ENCODE measurements around the gene OR2F2.

Gene OR2F2, protein sequence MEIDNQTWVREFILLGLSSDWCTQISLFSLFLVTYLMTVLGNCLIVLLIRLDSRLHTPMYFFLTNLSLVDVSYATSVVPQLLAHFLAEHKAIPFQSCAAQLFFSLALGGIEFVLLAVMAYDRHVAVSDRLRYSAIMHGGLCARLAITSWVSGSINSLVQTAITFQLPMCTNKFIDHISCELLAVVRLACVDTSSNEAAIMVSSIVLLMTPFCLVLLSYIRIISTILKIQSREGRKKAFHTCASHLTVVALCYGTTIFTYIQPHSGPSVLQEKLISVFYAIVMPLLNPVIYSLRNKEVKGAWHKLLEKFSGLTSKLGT

DNA sequence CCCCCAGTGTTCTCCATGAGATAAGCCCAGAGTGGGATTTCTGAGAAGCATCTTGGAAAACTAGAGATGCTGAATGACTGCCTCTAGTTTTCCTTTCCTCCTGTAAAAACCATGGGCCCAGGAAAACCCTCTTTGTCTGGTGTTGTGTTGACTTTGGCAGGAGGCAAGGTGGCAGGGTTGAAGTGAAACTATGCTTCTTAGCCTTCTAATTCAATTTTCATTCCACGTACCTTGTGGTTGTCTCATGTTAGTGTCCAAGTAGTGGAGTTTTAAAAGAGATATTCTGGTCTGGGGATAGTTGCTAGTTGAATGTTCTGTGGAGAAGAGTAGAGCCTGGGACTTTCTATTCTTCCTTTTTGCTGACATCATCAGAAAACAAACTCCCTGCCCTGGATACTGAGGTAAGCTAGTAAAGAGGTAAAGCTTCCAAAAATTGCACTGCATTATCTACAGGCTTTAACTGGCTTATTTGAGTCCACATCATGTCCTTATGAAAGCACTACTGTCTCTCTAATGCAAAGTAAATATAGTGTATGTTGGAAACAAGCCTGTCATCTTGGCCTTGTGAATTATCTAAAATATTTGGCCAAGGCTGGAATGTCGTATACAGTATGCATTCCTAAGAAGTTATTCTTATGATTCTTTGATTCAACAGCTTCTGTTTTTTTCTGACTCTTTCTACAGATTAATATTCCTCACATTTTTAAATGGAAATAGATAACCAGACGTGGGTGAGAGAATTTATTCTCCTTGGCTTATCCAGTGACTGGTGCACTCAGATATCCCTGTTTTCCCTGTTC lies at the start of gene OR2F2:
TSS of gene OR2F2 (plus strand) at position 708 of the 800 bp plus-strand sequence. CDS start at position 708, 0 bp downstream.
- no peak for DNase-seq (ENCODE audit: low read depth)

DNA sequence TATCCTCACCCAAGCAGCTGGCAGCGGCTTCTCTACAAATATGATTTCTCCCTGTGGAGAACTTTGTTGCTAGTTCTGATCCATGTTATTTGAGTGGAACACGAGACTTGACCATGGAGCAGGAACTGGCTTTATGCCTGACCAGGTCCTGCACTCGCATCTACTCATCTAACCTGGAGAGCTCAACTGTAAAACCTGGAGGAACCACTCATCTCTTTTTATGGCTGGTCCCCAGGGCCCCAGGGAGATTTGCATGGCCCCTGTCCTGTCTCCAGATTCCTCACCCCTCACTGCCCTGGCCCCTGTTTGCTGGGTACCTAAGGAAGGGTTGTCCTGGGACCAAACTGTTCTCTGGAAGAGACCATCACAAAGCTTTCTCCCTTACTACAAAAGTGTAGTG lies 49.1 kb upstream of the OR2F2 start:
- DNase-seq (ENCODE audit: low read depth): no peak

DNA sequence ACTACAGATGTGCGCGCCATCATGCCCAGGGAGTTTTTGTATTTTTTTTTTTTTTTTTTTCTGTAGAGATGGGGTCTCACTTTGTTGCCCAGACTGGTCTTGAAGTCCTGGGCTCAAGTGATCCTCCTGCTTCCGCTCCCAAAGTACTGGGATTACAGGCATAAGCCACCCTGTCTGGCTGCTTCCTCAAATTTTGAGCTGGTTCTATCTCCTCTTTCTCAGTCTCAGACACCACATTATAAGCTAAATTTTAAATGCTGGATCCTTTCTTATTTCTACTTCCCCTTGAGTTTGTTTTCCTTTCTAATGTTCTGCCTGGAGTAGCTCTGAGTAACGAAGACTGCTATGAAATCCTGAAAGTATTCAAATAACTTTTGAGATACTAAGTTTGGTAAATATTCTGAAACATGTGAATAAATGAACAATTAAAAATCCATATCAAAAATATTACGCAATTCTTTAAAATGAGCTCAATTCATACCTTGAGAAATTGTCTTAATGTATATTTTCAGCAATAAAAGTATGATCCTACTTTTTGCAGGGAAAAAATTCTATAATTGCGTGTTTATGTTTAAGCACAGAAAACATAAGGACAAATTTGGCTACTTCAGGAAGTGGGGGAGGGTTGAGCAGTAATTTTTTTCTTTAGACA lies 48.1 kb upstream of the OR2F2 start:
- no peak for DNase-seq (ENCODE audit: low read depth)

DNA sequence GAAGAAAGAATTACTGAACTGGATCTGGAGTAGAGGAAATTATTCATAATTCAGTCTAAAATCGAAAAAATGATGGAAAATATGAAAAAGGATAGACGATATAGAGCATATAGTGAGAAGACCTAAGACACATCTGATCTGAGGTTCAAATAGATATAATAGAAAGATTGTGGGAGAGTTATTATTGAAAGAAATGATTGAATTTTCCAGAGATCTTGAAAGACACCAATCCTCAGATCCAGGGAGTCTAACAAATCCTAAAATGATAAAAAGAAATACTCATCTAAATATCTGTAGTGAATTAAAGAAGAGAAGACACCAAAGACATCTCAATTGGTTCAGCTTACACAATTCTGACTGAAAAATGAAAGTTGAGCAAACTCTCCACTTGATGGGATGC lies 46.0 kb upstream of the OR2F2 start:
- DNase-seq (ENCODE audit: low read depth): no peak

DNA sequence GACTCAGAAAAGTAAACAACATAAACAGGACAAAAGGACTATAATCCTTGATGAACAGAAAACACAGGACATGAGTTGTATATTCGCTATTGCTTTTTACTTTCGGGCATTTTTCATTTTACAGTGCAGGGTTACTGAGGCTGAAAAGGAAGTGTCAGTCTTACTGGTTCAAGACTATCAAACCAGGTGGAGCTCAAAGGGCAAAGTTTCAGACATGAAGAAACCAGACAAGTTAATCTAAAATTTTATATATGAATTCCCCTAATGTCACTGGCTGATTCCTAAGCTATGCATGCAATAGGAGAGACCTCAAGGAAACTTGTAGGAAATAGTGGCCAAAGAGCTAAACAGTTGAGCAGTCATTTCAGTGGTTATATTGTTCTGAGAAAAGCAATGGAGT lies 44.5 kb upstream of the OR2F2 start:
- DNase-seq (ENCODE audit: low read depth): no peak

DNA sequence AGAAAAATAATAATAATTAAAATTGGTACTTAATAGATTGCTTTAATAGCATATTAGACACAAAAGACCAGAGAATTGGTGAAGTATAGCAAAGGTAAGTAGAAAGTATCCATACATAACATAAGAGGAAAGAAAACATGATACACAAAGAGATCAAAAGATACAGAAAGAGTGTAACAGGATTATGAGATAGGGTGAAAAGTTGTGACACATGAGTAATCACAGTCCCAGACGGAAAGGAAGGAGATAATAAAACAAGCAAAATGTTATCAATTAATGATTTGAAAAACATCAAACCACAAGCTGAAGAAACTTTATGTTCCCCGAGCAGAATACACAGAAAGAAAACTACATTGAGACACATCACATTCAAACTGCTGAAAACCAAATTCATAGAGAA lies 43.6 kb upstream of the OR2F2 start:
- DNase-seq (ENCODE audit: low read depth): no peak

DNA sequence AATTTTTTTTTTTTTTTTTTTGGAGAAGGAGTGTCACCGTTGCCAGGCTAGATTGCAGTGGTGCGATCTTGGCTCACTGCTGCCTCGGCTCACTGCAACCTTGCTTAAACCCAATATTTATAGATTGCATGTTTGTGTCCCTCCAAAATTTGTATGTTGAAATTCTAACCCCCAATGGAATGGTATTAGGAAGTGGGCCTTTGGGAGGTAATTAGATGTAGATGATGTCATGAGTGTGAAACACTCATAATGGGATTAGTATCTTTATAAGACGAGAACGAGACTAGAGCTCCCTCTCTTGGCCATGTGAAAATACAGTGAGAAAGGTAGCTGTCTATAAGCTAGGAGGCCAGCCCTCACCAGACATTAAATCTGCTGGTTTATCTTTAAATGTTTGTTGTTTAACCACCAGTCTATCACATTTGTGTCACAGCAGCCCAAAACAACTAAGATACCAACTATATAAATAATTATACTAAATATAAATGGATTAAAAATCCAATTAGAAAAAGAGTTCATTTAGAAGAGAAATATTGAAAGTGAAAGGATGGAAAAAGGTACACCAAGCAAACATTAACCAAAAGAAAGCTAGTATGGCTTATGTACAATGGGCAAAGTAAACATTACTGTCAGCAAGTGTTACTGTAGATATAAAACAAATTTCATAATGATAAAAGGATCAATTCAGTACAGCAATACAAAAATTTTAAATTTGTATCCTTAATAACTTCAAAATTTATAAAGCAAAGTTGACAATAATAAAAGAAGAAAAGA lies 42.3 kb upstream of the OR2F2 start:
- no peak for DNase-seq (ENCODE audit: low read depth)

DNA sequence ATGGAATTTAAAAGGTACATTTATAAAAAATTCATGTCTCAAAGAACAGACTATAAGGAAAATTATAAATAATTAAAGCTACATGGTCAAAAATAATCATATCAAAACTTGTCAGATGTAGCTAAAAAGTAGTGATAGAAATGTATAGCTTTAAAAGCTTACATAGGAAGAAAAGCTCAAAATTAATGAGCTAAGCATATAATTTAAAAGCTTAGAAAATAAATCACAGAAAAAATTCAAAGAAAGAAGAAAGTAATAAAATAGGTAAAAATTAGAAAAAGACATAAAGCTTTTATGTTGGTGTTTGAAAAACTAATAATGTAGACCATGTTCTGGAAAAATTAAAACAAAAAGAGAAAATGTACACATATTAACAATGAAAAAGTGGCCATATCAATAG lies 38.4 kb upstream of the OR2F2 start:
- no peak for DNase-seq (ENCODE audit: low read depth)

DNA sequence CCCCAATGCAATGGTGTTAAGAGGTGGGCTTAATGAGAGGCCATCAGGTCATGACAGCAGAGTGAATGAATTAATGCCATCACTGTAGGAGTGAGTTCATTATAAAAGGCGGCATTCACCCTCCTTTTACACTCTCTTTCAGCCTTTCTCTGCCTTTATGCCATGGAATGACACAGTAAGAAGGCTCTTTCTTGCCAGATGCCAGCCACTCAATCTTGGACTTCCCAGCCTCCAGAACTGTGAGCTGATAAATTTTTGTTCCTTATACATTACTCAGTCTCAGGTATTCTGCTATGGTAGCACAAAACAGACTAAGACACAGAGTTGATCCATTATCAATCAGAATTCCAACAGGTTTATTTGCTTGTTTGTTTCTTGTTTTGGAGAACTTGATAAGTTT lies 36.2 kb upstream of the OR2F2 start:
- no peak for DNase-seq (ENCODE audit: low read depth)

DNA sequence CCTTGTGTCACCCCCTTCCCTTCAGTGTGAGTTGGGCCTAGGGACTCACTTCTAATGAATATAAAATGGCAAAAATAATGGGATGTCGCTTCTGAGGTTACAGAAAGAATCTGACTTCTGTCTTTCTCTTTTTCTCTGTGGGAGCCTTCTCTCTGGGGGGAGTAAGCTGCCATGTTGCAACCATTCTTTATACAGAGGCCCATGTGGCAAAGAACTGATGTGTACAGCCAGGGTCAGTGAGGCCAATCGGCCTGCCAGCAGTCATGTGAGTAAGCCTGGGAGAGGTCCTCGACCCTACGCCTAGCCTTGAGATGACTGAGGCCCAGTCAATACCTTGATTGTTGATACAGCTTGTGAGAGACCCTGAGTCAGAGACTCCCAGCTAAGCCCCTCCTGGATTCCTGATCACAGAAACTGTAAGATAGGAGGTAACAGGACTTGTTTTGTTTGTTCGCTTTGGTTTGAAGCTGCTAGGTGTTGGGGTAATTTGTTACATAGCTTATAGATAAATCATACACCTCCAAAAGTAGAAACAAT lies 34.7 kb upstream of the OR2F2 start:
- no peak for DNase-seq (ENCODE audit: low read depth)

DNA sequence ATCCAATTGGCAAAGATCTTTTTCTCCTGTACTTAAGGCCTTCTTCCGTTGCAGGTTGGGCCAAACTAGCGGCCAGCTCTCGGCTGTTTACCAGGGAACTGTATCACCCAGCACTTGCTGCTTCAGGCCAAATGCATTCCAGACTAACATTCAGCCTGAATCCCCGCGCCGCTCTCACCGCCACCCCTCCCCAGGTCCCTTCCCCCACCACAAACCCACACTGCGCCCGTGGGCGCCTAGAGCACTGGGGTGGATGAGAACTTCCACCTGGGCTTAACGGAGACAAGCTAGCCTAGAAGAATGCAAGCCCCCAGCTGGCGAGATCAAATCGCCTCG lies 33.7 kb upstream of the OR2F2 start:
- DNase-seq (ENCODE audit: low read depth): peak; percentile 6

DNA sequence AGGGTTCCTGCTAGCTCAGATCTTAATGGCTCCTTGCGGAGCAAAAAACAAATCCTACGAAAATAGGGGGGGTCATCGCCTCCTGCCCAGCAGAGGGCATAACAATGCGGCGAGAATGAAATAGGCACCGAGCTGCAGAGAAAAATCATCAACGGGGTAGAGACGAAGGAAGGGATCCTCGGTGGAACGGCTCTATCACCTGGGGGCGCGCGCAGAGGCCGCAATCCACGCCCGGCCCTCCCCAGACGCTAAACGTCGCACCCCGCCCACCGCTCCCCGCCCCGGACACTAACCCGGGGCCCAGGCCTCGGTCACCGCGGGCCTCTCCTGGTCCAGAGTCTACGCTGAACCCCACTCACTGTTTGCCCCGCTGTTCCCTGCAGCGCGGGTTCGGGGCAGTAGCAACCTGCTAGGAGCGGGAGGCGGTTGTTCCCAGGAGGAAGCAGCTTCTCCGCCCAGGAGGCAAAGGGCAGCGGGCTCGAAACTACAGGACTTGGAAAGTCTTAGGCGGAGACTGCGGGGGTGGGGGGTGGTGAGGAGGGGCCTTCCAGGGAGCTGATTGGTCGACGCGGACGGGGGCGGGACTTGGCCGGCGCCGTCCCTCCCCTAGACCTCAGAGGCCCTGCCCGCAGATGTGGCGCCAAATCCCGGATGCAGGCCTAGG lies 33.2 kb upstream of the OR2F2 start, which contains the start of gene TCAF1:
TSS of gene TCAF1 (minus strand) at position 509 of the 664 bp plus-strand sequence. CDS start 25,568 bp downstream, outside the sequence.
- DNase-seq (ENCODE audit: low read depth): peak; percentile 86

DNA sequence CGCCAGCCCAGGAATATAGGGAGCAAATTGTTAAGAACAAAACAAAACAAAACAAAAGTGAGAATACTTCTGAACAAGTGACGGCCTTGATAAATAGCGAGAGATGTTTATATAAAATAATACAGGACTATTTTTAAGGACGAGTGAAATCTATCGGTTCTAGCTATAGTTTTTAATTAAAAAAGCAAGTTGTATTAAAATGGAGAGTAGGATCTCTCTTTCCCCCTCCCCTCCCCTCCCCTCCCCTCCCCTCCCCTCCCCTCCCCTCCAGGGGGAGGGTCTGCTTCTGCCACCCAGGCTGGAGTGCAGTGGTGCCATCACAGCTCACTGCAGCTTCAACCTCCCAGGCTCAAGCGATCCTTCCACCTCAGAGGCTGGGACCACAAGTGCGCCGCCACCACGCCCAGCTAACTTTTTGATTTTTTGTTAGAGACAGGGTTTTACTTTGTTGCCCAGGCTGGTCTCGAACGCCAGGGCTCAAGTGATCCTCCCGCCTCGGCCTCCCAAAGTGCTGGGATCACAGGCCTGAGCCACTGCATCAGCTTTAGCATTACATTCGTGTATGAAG lies 32.6 kb upstream of the OR2F2 start:
- no peak for DNase-seq (ENCODE audit: low read depth)

DNA sequence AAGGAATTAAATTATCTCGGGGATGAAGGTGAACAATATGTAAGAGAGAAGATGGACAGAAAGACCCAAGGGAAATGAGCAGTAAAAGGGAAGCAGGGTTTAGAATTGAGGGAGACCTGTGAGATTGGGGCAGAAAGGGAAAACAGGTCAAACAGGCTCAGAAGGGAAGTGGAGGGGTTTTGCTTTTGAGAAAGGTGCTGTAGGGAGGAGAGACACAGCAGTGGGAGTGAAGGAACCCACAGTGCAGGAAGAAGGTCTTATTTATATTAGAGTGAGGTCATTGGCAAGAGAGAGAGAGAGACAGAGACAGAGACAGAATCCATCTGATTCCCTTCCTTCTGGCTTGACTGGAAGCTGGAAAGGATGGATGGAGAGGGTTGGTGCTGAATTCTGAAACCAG lies 29.5 kb upstream of the OR2F2 start:
- no peak for DNase-seq (ENCODE audit: low read depth)

DNA sequence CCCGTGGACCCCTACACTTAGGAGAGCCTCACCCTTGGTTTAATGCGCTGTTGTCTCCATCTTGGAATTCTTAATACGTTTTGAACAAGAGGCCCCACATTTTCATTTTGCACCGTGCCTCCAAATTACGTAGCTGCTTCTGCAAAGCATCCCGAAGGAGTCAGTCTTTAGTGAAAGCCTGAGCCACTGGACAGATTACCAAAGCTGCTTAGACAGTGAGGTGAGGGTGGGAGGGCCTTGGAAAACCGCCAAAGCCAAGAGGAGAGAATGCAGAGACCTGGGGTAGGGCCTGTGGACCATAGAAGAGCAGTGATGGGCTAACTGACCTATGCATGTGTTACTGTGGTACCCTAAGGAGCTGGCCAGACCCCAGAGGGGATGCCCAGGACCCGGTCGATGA lies 28.9 kb upstream of the OR2F2 start:
- DNase-seq (ENCODE audit: low read depth): no peak

DNA sequence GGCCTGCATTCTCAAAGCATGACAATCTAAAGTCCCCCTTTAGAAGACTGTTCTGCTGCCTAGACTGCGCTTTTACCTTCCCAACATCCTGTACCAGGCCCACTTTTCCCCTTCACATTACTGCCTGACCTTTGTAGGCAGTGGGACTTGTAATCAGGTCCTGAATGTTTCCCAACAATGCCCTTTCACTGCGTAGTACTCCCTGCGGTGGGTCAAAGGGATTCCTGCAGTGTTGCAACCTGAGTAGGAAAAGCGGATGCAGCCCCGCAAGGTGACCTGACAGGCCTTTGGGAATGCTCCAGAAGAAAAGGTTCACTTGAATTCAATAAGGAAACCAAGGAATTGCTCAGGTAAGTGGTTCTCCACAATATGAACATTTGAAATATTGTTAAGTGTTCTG lies 28.1 kb upstream of the OR2F2 start:
- DNase-seq (ENCODE audit: low read depth): no peak

DNA sequence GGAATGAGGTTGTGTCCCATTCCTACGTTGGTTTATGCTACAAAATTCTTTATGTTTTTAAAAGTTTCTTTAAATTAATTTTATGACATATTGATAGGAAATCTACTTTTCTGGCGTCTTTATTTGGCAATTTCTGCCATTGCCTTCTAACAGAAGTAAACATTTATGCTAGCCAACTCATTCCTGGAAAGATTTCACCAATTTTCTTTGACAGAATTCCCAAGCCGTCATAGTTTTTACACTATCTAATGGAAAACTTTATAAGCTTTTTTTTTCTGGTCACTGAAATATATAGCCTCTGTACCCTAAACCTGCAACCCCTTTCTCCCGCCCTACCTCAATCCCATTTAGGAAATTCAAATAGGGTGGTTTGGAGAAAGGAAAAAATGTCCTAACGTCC lies 26.9 kb upstream of the OR2F2 start:
- DNase-seq (ENCODE audit: low read depth): no peak

DNA sequence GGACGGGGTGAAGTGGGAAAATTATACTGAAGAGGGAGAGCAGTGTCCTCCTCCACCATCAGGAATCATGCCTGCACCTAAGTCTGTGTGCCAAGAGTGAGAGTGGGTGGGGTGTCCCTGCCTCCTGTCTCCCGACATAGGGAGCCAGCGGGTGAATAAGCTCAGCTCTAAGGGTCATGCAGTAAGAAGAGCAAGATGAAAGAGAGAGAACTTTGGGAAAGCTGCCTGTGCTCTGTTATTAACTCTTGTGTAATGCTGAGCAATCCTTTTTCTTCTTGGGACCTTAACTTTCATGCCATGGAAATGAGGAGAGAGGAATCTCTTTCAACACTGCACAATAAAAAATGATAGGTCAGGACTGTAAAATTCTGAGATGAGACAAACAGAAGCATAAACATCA lies 25.2 kb upstream of the OR2F2 start:
- DNase-seq (ENCODE audit: low read depth): no peak

DNA sequence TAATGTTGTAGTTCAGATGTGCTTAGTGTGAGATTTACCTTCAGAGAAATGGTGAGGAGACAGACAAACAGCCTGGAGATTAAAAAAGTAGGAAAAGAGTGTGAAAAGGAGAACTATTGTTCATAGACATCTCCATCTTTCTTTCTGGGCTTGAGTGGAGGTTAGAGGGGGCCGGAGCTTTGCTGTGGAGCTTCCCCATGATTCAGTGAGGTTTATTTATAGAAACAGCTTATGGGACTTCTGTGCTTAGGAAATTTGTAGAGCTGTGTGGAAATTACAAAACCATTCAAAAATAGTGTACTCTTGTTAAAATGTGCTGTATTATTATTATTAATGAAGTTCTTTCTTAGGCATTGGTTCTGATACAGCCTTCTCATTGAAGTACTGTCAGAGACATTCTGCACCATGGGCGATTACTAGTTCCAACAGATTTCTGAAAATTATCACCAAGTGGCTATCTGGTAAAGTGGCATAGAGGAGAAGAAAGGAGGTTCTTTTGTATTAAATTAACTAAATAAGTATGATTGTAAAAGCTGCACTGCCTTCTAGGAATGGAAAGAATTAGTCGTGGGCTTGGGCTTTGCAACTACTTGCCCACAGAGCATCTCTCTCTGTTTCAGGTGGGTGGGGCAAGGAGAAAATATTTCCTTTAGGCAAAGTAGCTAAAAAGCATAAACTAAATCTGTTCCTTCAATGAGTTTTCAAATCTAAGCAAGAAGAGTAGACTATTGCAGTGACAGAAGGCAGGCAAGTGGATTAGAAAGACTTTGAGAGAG lies 24.4 kb upstream of the OR2F2 start:
- no peak for DNase-seq (ENCODE audit: low read depth)

DNA sequence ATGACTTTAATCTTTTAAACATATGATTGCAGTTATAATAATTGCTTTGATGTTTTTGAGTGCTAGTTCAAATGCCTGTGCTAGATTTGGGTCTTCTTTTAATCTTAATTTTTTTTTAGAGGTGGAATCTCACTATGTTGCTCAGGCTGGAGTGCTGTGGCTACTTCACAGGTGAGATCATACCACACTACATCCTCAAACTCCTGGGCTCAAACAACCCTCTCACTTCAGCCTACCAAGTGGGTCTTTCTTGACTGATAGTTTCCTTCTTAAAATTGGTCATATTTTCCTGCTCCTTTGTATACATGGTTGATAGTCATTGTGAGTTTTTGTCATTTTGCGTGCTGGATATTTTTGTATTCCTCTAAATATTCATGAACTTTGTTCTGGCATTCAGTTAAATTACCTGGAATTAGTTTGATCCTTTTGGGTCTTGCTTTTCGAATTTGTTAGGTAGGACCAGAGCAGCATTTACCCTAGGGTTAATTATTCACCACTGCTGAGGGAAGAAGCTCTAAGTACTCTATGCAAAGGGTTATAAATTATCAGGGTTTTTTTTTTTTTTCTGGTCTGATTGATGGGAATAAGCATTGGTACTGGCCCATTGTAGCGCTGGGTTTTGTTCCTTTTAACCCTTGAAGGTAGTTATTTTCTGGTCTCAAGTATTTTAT lies 21.0 kb upstream of the OR2F2 start:
- DNase-seq (ENCODE audit: low read depth): no peak
